NOMO-1 treated with DMSO at 0.1 percent for 48 hours (cell line): ENCODE measurements around the gene BRWD1.
"Not testable (repeated sequence)": the region's sequence is repeated elsewhere in the genome, so short reads cannot be mapped to it uniquely, and the experiment has no call there.

Source experiments
- DNase-seq: peaks from one replicate; lab custom pipeline; 2025; ENCODE audit not compliant: unreplicated experiment; lab: John Stamatoyannopoulos, UW

Gene BRWD1

DNA sequence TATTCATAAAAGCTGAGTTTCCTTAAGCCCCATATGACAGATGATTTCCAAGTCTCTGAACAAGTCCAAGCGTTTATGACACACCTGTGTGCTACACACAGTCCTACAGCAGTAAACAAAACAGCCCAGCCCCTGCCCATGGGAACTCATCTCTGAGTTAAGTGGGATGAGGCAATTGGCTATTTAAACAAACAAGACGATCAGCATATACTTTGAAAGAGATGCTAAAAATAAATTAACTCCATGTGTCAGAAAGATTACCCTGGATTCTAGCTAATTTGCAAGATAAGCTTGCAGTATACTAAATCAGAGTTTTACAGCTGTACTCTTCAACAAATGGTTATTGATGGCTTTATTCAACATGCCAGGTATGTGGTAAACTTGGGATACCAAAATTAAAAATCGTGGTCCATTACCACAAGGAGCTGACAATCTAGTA lies 137.1 kb downstream of the BRWD1 start:
- DNase-seq, result no peak

DNA sequence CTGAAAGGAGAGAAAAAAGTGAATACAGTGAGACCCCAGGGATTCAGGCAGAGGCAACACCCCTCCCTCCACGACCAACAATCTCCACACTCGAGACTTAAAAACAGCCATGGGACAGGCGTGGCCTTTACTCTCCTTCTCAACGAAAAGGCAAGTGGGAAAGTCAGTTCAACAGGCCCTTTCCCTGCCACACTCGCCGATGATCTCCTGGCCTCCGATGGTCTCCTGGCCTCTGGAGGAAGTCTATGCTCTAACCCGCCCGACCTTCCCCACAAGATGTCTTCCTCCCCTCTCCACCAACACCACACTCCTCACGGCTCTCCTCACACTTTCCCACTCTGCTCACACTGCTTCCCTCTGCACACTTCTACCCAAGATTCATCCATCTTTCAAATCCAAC lies 137.8 kb downstream of the BRWD1 start:
- DNase-seq, result no peak

DNA sequence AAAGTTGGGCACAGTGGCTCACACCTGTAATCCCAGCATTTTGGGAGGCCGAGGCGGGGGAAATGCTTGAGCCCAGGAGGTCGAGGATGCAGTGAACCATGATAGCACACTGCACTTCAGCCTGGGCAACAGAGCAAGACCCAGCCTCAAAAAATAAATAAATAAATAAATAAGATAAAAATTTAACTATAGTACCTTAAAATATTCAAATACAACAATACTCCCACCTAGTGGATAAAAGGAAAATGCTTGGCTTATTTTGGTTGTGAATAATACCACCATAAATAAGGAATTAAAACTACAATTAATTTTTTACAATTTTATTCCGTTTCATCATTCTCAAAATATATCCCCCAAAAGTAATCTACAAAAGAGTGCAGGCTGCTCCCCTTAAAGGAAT lies 138.3 kb downstream of the BRWD1 start:
- DNase-seq, result no peak

DNA sequence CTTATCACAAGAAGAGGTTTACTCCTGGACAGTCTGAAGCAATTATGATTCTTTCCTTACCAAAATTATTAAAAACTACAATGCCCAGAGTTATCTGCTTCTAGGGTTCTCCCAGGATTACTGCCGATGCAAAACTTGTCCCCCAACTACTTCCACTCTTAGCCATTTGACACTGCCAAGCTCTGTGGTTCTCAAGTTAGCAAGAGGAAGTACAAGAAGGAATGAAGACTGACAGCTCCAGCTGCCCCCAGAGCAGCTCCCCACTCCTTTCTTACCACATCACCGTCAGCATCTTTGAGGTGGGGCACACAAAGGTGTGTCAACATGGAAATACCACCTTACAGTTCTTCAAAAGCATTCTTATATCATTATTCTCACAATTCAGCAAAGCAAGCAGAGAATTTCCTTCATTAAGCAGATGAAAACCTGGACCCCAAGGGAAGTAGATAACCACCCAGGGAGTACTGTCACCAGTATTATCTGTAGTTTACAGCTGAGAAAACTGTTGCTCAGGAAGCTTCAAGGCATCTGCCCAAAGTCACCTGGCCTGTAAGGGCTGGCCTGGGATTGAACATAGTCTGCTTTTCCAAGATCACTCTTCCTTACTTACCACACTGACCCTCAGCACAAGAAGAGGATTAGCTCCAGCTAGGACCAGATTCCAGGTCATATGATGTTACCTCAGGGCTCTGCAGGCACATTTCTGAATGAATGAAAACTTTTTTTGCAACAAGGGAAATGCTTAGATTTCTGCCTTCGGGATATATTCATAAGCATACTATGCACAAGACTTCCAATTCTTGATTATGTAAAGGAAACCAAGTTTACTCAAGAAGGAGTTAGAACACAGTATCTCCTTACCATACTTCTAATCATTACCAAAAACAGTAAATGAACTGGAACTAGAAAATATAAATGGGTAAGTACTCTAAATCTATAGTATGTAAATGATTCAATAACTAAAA lies 139.4 kb downstream of the BRWD1 start:
- no peak for DNase-seq

DNA sequence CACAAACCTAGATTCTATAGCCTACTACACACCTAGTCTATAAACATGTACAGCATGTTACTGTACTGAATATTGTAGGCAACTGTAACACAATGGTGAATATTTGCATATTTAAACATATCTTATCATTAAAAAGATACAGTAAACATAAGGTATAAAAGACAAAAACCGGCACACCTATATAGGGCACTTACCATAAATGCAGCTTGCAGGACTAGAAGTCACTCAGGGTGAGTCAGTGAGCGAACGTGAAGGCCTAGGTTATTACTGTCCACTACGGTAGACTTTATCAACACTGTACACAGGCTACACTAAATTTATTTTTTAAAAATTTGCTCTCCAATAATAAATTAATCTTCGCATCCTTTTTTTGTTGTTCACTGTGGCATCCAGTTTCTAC lies 143.5 kb downstream of the BRWD1 start:
- no peak for DNase-seq

DNA sequence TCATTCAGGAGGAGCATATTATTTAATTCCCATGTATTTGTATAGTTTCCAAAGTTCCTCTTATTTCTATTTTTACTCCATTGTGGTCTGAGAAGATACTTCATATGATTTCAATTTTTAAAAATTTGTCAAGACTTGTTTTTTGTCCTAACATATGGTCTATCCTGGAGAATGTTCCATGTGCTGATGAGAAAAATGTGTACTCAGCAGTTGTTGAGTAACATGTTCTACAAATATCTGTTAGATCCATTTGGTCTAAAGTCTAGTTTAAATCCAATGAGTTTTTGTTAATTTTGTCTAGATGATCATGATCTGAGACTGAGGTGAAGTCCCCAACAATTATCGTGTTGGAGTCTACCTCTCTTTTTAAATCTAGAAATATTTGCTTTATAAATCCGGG lies 144.6 kb downstream of the BRWD1 start:
- DNase-seq, result no peak

DNA sequence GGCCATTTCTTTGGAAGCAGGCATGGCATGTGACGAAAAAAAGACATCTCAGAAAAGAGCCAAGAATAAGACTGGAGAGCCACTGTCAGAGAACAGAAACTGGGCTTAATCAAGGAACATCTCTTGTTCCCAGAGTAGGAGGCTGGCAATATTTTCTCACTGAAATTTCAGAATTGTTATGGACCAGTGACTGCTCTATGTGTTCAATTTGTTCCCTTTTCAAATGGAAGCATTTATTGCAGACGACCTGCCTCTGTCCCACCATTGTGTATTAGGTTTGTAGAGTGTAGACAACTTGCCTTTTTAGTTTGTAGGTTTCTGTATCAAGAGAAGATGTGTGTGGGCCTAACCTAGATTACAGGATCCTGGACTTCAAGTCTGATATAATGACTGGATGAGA lies 148.9 kb downstream of the BRWD1 start:
- DNase-seq, result no peak

DNA sequence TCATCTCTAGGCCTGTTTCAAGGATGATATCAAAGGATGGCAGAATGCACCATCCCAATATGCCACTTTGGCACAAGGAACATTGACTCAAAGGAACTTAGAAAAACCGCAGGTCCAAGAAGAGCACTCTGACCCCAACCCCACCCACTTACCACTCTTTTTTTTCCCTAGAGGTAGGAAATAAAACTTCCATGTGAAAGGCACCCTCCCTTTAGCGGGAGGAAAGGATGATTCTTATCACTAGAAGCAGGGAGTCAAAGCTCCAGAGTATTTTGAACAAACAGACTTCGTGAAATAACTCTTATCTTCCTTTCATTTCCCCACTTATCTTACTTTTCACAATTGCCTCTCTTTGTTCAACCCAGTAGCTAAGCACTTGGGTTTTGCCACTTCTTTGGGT lies 152.4 kb downstream of the BRWD1 start:
- no peak for DNase-seq

DNA sequence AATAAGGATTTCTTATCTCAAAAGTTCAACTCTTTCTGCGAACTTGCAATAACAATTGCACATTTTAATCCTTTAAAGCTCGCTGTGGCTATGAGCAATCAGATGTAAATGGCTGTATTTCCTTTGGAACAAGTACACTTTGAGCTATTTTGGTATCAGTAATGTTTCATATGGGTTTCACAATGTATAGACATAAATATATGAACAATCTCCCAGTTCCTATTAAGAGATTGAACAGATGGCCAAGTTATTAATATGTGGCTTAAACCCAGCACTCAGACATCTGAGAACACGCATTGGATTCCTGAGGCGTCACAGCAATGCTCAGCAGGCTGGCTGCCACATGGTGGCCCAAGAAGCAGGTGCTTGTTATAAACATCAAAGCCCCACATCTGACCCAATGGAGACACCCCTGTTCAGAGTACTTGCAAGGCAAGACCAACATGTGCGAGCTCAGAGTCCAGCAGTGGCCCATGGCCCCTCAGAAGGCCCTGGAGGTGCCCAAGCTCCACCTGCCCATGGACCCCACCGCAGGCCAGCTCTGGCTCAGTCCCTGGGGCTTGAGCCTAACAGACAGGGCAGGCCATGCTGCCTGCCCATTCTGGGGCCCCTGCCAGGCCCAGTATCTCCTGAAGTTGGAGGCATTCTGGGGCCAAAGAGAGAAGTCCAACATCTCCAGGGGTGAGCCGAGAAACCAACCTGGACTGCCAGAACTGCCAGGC lies 153.9 kb downstream of the BRWD1 start:
- DNase-seq, result no peak

DNA sequence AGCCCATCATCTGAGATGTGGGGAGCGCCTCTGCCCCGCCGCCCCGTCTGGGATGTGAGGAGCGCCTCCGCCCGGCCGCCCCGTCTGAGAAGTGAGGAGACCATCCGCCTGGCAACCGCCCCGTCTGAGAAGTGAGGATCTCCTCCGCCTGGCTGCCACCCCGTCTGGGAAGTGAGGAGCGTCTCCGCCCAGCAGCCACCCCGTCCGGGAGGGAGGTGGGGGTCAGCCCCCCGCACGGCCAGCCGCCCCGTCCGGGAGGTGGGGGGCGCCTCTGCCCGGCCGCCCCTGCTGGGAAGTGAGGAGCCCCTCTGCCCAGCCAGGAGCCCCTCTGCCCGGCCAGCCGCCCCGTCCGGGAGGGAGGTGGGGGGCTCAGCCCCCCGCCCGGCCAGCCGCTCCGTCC lies 156.2 kb downstream of the BRWD1 start:
- DNase-seq, result not testable (repeated sequence)

DNA sequence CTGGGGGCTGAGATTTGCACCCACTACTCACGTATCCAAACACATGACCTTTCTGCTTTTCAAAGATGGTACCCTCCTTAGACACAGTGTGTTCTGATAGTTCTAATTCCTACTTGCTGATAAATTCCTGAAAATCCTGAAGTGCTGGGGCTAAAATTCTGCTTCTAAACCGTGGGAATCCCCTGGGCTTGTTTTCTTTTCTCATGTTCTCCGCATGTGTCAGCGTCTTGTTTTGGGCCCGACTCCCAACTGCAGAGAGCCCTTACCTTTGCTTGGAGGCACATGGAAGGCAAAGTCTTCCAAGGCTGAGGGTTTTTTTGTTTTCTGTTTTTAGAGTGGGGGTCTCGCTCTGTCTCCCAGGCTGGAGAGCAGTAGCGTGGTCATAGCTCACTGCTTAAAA lies 157.4 kb downstream of the BRWD1 start:
- DNase-seq, result no peak

DNA sequence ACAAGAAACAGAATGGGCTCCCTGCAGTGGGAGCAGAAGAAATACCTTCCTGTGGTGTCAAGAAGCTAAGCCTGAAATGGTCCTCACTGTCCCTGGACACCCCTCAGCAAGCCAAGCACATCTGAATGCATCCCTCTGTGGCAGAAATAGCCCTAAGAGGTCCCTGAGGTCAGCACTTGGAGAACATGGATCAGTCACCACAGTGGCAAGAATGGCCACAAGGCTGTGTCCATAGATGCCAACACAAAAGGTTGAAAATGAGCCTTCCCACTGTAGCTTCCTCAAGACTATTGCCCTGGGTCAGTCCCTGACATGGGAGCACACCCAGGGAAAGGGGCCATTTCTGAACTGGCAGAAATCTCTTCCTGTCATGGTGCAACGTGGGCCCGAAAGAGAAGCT lies 157.9 kb downstream of the BRWD1 start:
- DNase-seq, result no peak

DNA sequence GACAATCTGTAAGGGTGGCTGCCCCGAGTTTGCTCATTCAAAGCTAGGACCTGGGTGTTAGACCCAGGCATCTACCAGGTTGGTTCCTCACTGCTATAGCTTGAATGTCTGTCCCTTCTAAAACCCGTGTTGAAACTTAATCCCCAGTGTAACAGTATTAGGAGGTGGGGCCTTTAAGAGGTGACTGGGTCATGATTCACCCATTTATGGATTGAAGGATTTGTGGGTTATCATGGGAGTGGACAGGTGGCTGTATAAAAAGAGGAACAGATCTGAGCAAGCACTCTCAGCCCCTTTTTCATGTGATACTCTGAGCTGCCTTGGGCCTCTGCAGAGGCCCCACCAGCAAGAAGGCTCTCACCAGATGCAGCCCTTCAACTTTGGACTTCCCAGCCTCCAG lies 159.6 kb downstream of the BRWD1 start:
- no peak for DNase-seq

DNA sequence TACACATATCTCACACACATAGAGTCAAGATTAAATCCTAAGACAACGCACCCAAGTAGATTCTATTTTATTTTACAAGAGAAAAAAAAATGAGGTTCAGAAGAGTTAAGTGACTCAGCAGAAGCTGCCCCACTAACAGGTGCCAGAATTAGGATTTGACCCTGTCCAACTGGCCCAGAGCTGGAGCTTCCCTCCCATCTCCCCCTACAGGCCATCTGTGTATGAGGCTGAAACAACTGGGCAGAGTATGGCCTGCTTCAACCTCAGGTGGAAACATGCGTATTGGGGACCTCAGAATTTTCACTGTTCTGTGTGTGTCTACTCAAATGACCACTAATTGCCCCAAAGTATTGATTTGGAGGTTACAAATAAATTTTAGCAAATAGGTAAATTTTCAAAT lies 160.1 kb downstream of the BRWD1 start:
- DNase-seq, result no peak

DNA sequence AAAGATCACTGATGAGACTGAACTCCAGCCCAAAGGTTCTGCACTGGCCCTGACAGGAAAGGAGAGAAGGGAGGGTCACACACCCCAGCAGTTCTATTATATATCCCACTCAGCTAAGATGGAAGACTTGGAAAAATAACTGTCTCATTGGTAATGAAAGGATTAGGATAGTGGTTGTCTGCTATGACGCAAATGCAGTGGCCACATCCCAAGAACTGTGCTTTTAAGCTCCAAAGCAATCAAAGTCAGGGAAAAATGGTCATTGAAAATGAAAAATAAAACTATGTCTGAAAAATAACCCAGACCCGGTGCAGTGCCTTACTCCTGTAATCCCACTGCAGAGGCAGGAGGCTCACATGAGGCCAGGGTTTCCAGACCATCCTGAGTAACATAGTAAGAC lies 161.2 kb downstream of the BRWD1 start:
- DNase-seq, result no peak

DNA sequence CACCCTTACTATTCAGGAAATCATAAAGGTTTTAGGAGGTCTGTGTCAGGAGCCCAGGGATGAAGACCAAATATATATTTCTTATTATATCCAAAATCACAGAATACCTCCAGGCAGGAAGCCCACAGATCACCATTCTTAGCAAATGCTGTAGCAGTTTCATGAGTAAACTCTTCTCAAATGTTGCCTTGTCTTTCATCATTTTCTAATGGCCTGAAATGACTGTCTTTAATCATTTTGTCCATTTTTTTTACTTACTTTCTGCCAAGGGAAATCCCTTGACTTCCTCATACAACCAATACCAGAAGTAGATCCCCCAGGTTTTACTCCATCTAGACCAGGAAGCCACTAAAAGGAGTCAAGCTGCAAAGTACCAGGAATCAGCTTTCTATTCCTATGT lies 162.6 kb downstream of the BRWD1 start:
- DNase-seq, result no peak

DNA sequence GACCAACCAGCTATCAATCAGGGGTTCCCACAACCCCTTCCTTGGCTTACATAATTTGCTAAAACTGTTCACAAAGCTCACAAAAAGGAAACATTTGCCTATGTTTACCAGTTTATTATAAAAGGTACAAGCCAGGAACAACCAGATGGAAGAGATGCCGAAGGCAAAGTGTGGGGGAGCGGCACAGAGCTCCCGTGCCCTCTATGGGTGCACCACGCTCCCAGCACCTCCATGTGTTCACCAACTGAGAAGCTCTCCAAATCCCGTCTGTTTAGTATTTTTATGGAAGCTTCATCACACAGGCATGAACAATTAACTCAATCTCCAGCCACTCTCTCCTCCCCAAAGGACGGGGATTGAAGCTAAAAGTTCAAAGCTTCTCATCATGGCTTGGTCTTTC lies 163.1 kb downstream of the BRWD1 start:
- DNase-seq, result no peak

DNA sequence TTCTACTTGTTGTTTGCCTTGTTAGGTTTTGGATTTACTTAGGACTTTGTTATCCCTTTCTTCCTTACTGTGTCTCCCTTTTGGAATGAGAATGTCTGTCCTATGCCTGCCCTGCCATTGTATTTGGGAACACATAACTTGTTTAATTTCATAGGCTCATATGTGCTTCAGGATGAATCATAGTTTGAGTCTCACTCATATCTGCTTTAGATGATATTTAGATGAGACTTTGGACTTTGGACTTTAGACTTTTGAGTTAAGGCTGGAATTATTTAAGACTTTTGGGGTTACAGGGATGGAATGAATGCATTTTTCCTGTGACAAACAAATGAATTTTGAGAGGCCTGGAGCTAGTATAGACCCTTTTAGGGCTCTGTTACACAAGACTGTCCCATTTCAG lies 163.6 kb downstream of the BRWD1 start:
- DNase-seq, result no peak

DNA sequence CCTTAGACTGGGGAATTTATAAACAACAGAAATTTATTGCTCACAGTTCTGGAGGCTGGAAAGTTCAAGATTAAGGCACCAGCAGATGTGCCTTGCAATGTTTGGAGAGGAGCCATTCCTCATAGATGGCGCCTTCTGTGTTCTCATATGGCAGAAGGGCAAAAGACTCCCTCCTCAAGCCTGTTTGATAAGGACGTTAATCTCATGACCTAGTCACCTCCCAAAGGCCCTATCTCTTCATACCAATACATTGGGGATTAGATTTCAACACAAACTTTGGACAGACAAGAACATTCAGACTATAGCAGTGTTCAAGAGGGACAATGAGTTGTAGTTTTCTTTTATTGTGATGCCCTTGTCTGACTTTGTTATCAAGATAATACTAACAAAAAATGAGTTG lies 164.5 kb downstream of the BRWD1 start:
- DNase-seq, result no peak

DNA sequence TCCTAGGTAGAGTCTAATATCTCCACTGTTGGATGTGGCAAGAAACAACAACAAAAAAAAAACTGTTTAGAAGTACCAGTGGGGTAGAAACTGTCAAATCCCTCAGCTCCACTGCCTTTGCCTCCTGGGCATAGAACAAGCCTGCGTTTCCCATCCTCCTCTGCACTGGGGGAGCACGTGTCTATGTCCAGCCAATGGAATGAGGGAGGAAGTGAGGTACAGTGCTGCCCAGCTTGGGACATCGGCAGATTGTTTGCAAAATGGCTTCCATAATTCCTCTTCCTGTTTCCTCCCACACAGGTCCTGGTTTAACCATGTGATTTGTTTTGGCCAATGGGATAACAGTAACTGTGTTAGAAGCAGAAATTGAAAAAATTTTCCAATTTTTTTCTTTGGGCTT lies 169.2 kb downstream of the BRWD1 start:
- no peak for DNase-seq

DNA sequence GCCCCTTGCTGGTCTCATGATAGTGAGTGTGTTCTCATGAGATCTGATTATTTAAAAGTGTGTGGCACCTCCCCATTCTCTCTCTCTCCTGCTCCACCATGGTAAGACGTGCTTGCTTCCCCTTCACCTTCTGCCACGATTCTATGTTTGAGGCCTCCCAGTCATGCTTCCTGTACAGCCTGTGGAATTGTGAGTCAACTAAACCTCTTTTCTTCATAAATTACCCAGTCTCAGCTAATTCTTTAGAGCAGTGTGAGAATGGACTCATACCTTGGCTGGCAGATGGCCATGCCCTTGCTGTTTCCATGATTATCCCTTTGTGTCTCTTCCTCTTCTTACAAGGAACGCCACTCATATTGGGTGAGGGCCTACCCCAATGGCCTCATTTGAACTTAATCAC lies 170.5 kb downstream of the BRWD1 start:
- DNase-seq, result no peak

DNA sequence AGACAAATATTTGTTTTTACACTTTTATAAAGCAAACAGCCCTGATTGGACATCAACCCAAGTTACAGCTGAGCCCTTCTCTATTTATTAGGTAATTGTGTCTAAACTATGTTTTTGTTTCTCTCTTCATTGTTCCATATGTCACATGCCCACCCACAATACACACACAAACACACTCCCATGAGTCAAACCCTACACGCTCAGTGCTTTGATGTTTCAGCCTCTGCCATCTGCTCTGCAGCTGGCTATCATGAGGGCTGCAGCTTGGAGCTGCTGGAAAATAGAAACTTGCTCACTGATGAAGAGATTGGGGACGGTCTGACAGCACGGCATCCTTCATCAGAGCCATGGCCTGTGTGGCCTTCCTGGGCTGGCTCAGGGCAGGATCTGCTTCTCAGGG lies 171.9 kb downstream of the BRWD1 start:
- DNase-seq, result no peak
